HG03103 (cell line): ENCODE data around the gene AATF.

ENCODE experiments used
- ATAC-seq: cut with Tn5 transposase; IDR thresholded peaks from one replicate; pipeline ENCODE4 v1.9.1; 2021; ENCODE audit warnings: low read depth; ENCODE audit not compliant: unreplicated experiment

Gene AATF

GRCh38 chr17:37098152-37098551 lies 149.4 kb downstream of the AATF start:
- no peak for ATAC-seq

GRCh38 chr17:37098910-37099664 lies 150.3 kb downstream of the AATF start:
- ATAC-seq, result no peak

GRCh38 chr17:37100231-37100630 lies 151.5 kb downstream of the AATF start:
- ATAC-seq, result no peak

GRCh38 chr17:37101306-37101705 lies 152.6 kb downstream of the AATF start:
- ATAC-seq, result no peak

GRCh38 chr17:37103231-37103630 lies 154.5 kb downstream of the AATF start:
- no peak for ATAC-seq

- ATAC-seq, result no peak
Measured at GRCh38 chr17:37106049-37106448, 157.3 kb downstream of the AATF start.
